Kidney epithelial cell (primary cell): ENCODE data around the gene TMOD1. TPM values are rescaled to one million over a fixed set of nuclear protein-coding genes. Genes with fewer than 3 reads are reported as not detected.
"Not testable (repeated sequence)": the region's sequence is repeated elsewhere in the genome, so short reads cannot be mapped to it uniquely, and the experiment has no call there.

Source experiments
- DNase-seq: peaks from one replicate; pipeline ENCODE4 v3.0.0-alpha.2; 2010; ENCODE audit warnings: low read depth
- H3K27me3 ChIP-seq: 2 replicates; pipeline ENCODE4 v1.6.0; 2011; ENCODE audit warnings: low read length; ENCODE audit not compliant: control insufficient read depth, insufficient read depth
- H3K36me3 ChIP-seq: 2 replicates; pipeline ENCODE4 v1.5.1; 2011; ENCODE audit warnings: low read length; ENCODE audit not compliant: control insufficient read depth, insufficient read depth
- H3K4me3 ChIP-seq: 2 replicates; pipeline ENCODE4 v1.5.1; 2011; ENCODE audit warnings: low read depth, mild to moderate bottlenecking, control low read depth, low read length
- CTCF ChIP-seq: IDR thresholded peaks from 2 replicates; pipeline ENCODE4 v1.5.1; 2011; ENCODE audit warnings: mild to moderate bottlenecking, moderate library complexity, low read length, control low read depth, inconsistent platforms; ENCODE audit not compliant: insufficient read depth, poor library complexity, severe bottlenecking
- total RNA-seq: library from RNA; depleted of rRNA; stranded (reverse); fragments of >200 nt; gene quantifications from 2 replicates; pipeline ENCODE4 v1.2.3, GENCODE V29; 2015

TMOD1 gene
- total RNA-seq, 1 donor from 2014 or later, result 0.08 TPM

- H3K36me3 ChIP-seq, result no peaks in the 10 kb centered on the region
- no peak for DNase-seq
- H3K4me3 ChIP-seq, result no peak overlapping the region
- H3K27me3 ChIP-seq, result peaks cover 2% of the 10 kb centered on the region
- no peak for TF ChIP-seq CTCF
Observed at GRCh38 chr9:97577051-97577450, 75.6 kb downstream of the TMOD1 start.

- Histone ChIP-seq H3K27me3 (peaks cover 2% of the 10 kb centered on the region), H3K36me3 (no peaks in the 10 kb centered on the region), H3K4me3 (no peak overlapping the region)
- TF ChIP-seq CTCF, result no peak
- DNase-seq, result no peak
Observed at GRCh38 chr9:97578846-97579245, 77.4 kb downstream of the TMOD1 start.

- Histone ChIP-seq H3K27me3 (peaks cover 2% of the 10 kb centered on the region), H3K36me3 (no peaks in the 10 kb centered on the region), H3K4me3 (no peak overlapping the region)
- no peak for TF ChIP-seq CTCF
- DNase-seq, result no peak
Observed at GRCh38 chr9:97579914-97580313, 78.4 kb downstream of the TMOD1 start.

- not testable (repeated sequence) for H3K36me3 ChIP-seq, DNase-seq, H3K4me3 ChIP-seq, H3K27me3 ChIP-seq
Observed at GRCh38 chr9:97581590-97581989, 80.1 kb downstream of the TMOD1 start.

- DNase-seq, H3K36me3 ChIP-seq, H3K4me3 ChIP-seq, H3K27me3 ChIP-seq: not testable (repeated sequence)
Observed at GRCh38 chr9:97584778-97585177, 83.3 kb downstream of the TMOD1 start.

- not testable (repeated sequence) for H3K27me3 ChIP-seq, H3K36me3 ChIP-seq, H3K4me3 ChIP-seq, DNase-seq
Observed at GRCh38 chr9:97586909-97587308, 85.4 kb downstream of the TMOD1 start.

GRCh38 chr9:97591535-97591934, 90.1 kb downstream of the TMOD1 start:
- no peak for TF ChIP-seq CTCF
- no peaks in the 10 kb centered on the region for H3K36me3 ChIP-seq
- no peaks in the 10 kb centered on the region for H3K27me3 ChIP-seq
- no peak overlapping the region for H3K4me3 ChIP-seq
- DNase-seq, result no peak

GRCh38 chr9:97592126-97592525, 90.7 kb downstream of the TMOD1 start:
- no peak overlapping the region for H3K4me3 ChIP-seq
- H3K36me3 ChIP-seq, result no peaks in the 10 kb centered on the region
- DNase-seq, result no peak
- TF ChIP-seq CTCF, result no peak
- H3K27me3 ChIP-seq, result no peaks in the 10 kb centered on the region
